Dermis microvascular lymphatic vessel endothelial cell (primary cell): Measurements from ENCODE around the gene FGG. TPM values are rescaled to one million over a fixed set of nuclear protein-coding genes. Genes with fewer than 3 reads are reported as not detected.
"Not testable (repeated sequence)": the region's sequence is repeated elsewhere in the genome, so short reads cannot be mapped to it uniquely, and the experiment has no call there.

Experiments used
- DNase-seq, 2 donors: peaks; one replicate each; pipeline versions ENCODE4 v3.0.0 to v3.0.0-alpha.2; 2010; ENCODE audit warnings: low read depth in 2 of 2
- total RNA-seq: library from RNA; depleted of rRNA; stranded (reverse); fragments of >200 nt; gene quantifications from 2 replicates; pipeline ENCODE4 v1.2.1, GENCODE V29; 2014

Gene FGG
- total RNA-seq, 1 donor from 2014 or later: not detected

GRCh38 chr4:154611833-154612232 lies 623 bp downstream of the FGG start:
- DNase-seq: no peak

DNA sequence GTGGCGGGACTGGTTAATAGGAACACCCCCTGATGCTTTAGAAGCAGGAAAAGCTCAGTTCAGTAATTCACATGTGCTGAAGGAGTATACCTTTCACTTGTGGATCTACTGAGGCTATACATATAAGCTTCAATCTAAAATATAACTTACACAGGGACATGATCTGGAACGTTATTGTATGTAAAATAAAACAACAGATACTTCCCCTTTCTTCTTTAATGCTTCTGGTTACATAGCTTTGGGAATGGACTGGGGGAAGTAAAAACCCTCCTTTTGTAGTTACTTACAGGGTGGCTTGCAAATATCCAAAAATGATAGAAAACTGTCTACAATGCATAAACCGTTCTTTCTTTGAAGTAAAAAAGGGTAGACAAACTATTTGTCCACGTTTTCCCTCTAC lies 1.9 kb downstream of the FGG start:
- DNase-seq: no peak

GRCh38 chr4:154609532-154609931 lies 2.9 kb downstream of the FGG start:
- DNase-seq: no peak

DNA sequence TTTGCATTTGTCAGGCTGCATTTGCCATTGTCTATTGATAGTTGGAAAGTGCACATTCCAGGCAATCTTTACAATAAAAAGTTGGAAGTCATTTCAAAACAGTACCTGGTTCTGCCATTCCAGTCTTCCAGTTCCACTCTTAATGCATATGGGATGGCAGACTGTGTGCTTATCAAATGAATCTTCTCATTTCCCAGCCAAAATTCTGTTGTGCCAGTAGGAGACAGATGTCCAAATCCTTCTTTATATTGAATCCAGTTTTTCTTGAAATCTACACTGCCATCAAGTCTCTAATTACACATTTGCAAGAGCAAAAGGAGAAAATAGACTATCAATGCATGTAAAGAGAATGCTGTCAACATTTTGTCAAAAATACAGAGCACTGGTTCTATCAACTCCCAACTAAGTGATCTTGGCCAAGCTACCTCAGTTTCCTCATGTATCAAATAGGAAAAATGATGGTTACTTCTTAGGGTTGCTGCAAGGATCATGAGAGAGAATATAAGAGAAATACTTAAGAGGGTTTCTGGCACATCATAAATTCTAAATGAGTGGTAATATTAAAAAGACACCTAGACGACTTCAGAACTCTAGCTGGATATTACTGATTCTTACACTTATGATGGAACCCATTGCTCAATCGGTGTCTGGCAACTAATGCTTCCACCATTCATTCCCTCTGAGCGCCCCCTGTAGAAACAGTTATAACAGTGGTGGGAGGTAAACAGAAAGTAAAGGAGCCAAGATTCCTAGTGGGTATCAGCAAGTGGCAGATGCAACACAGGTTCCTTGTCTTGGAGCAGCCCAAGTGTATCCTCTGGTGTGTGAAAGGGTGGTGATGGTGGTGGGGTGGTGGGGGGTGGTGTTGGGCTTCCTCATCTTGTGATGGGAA lies 3.8 kb downstream of the FGG start:
- no peak for DNase-seq

GRCh38 chr4:154606728-154607723 lies 5.4 kb downstream of the FGG start:
- DNase-seq: no peak

DNA sequence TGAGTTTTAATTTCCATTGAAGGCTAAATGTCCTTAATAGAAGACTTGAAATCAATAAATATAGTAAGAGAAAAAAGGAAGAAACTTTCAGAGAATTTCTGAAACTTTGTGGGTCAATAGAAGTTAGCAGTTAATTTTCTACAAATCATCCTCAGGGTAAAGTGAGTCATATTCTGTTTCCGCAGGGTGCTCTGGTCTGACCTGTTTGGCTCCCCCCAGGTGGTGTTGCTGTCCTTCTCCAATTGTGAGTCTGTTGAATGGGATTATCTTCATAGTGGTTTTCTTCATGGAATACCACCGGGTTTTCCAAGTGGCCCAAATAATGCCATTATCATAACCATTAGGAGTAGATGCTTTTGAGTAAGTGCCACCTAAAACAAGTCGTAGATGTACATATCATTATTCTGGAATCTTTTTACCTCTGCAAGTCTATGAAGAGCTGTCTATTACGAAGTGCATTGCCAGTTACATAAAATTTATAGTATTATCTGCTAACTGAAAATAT lies 7.7 kb downstream of the FGG start:
- no peak for DNase-seq

DNA sequence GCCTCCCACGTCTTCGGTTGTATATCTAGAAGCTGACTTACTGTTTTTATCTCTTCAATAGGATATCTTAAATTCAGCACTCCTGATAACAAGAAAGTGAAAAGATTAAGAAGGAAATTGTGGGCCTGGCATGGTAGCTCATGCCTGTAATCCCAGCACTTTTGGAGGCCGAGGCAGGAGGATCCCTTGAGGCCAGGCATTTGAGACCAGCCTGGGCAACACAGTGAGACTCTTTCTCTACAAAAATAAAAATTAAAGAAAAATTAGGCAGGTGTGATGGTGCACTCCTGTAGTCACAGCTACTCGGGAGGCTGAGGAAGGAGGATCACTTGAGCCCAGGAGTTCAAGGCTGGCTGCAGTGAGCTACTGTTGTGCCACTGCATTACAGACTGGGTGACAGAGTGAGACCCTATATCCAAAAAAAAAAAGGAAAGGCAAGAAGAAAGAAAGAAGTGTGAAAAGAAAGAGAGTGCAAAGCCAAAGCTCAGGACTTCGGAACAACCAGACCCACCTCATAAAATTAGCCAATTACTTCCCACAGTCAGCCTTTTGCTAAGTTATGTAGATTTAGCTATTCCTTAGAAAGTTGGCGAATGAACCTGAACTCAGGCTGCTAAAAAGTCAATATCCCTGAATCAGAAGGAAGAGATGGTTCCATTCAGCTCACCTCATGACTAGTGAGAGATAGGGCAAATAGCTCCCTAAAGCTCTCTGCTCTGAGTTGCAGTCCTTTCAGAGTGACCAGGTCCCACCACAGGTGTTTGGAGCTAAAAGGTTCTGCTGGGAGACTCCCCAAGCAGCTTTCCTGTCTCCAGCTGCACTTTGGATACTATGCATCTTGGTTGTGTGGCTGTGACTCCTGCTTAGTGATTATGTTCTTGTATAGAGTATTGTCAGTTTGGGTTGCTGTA lies 9.2 kb downstream of the FGG start:
- no peak for DNase-seq

- no peak for DNase-seq
Measured at GRCh38 chr4:154602404-154603020, 9.9 kb downstream of the FGG start.

GRCh38 chr4:154597798-154598774 lies 14.4 kb downstream of the FGG start:
- DNase-seq: no peak

GRCh38 chr4:154597281-154597680 lies 15.2 kb downstream of the FGG start:
- not testable (repeated sequence) for DNase-seq

DNA sequence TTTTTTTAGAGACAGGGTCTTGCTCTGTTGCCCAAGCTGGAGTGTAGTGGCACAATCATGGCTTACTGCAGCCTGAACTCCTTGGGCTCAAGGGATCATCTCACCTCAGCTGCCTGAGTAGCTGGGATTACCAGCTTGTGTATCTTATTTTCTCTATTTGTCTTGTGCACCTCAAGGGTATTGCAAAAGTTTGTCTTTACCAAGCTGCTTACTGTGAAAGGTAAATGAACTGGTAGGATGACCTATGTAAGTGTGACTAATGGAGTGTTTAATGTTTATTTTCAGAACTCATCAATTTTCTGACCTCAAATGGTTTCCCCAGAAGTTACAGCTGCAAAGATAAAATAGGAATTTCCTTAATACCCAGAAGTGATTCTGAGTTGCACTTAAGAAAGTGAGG lies 16.6 kb downstream of the FGG start:
- no peak for DNase-seq

GRCh38 chr4:154594343-154594742 lies 18.1 kb downstream of the FGG start:
- not testable (repeated sequence) for DNase-seq

GRCh38 chr4:154593868-154594267 lies 18.6 kb downstream of the FGG start:
- no peak for DNase-seq

- DNase-seq: no peak
Measured at GRCh38 chr4:154591890-154592289, 20.6 kb downstream of the FGG start.

DNA sequence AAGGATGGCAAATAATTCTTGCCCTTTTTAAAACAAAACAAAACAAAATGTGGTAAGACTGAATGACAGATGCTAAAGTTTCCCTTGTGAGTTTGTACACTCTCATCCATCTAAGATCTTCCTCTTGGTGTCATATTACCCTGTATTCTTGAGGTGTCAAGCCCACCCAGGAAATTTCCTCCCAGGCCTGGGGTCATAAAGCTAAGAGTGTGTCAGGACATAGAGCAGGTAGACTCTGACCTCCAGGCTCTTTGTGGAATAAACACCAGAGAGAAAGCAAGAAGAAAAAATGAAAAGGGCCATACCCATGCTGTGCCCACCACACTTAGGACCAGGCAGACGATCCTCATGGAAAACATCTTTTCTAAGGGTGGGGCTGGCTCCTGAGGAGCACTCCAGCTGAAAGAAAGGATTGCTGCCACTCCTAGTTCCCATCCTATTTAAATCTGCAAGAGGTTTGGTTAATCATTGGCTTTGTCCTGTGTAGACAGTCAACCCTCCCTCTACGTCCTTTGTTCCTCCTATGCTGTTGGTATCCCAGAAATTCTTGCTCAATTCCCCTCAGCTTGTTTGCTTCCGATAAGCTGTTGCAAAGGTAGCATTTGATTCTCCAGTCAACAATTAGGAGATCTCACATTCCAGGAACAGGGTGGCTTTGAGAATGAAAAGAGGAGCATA lies 22.0 kb downstream of the FGG start, which contains the start of gene FGA:
Gene FGA, minus strand, starts transcription at position 414 of the 678 bp plus-strand sequence. Its CDS starts 55 bp downstream, at position 359.
- DNase-seq: no peak

- no peak for DNase-seq
Measured at GRCh38 chr4:154589296-154590197, 22.9 kb downstream of the FGG start.

DNA sequence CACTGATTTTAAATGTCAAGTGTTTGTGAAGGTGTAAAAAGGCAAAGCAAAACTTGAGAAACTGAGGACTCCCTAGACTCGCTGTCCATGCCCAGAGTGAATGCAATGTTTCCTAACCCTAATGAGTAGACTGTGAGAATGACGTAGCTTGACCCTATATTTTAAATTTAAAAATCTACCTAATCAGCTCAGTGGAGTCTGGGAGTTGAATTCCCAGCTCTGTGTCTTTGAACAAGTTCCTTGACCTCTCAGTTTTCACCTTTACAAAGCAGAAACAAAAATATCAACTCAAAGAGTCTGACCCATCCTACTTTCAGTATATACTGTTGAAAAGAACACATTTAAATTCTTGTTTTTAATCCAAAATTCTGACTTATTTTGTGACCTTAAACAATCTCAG lies 24.3 kb downstream of the FGG start:
- DNase-seq: no peak
